Melanocyte of skin (primary cell): ENCODE results near the gene PALM3. TPM values are rescaled to one million over a fixed set of nuclear protein-coding genes. Genes with fewer than 3 reads are reported as not detected.

Source experiments
- total RNA-seq, 2 donors: library from RNA; depleted of rRNA; stranded (reverse); fragments of >200 nt; gene quantifications; 2 replicates each; pipeline ENCODE4 v1.2.3, GENCODE V29; 2012

The PALM3 gene, protein sequence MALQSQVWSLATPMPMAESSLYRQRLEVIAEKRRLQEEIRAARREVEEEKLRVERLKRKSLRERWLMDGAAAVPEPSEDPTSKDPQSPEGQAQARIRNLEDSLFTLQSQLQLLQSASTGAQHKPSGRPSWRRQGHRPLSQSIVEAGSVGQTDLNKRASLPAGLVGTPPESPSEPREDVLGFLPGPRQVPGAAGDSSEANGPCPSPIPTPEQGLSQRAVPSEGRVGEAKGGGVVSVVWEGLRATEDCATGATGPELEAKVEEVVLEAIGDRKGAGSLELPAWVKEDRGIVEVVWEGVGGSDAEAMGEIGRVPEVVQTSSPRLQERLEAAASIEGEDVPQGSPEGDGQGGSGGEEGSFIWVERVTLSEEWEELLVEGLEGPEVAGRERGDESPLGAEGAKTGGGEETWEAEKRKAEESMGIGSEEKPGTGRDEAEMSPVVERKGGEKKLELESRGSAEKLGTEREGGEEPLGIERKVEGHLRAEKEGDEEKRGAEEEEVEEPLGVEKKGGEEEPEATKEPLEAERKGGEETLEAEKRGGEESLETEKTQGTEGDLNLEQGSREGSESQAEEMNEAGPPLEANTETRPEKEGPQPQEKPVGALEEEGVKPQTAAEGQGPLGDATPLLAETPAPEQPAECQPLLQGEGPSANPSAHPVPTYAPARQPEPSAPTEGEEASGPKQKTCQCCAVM
- under 1 TPM; under 0.01 to 0.33 TPM for total RNA-seq

DNA sequence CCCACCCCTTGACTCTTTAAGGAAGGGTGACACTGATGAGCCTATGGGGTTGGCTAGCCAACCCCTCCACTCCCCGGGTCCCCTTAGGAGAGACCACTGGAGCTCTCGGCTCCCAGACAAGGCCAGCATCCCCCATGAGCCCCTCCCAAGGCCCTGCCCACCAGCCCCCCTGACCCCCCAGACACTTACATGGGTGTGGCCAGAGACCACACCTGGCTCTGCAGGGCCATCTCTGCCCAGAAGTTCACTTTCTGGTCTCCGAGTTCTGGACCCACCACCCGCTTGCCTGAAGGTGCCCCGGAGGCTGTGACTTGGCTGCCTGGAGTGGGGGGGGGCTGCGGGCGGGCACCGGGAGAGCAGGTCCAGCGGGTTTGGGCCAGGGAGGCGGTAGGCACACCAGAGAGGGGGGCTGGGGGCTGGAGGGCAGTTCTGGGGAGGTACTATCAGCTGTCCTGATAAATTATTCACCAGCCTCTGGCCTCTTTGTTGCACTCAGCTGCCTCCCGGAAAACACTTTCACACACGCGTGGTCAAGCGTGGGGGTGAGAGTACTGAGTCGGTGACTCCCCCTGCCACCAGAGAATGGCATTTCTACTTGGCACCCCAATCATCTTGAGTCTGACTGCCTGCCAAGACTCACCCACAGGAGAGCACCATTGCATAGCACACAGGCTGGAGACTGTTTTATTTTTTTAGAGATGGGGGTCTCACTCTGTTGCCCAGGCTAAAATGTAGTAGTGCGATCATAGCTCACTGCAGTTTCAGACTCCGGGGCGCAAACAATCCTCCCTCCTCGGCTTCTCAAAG lies at the start of gene PALM3:
Gene PALM3 (minus strand): TSS at position 326 of the 807 bp plus-strand sequence. CDS start 96 bp downstream, at position 230.

DNA sequence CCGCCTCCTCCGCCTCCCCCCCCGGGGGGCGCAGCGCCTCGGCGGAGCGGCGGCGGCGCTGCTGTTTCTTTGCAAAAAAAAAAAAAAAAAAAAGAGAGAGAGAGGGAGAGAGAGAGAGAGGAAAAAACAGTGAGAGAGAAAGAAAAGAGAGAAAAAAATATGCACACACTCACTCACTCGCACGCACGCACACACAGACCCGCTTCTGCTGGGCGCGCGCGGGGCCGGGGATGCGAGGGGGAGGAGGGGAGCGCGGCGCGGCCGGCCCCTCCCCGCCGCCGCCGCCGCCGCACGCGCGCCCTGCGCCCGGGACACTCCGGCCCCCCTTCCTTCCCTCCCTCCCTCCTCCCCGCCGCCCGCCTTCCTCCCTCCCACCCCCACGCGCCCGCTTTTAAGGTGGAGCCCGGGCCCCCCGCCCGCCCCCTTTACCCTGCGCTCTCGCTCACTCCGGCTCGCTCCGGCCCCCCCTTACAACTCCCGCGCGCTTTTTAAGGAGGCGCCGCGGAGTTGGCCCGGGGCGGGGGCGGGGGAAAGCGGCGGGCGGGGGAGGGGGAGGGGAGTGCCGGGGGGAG lies 28.7 kb upstream of the PALM3 start, which contains the start of gene SAMD1:
Gene SAMD1 (minus strand): TSS at position 243 of the 572 bp plus-strand sequence.

DNA sequence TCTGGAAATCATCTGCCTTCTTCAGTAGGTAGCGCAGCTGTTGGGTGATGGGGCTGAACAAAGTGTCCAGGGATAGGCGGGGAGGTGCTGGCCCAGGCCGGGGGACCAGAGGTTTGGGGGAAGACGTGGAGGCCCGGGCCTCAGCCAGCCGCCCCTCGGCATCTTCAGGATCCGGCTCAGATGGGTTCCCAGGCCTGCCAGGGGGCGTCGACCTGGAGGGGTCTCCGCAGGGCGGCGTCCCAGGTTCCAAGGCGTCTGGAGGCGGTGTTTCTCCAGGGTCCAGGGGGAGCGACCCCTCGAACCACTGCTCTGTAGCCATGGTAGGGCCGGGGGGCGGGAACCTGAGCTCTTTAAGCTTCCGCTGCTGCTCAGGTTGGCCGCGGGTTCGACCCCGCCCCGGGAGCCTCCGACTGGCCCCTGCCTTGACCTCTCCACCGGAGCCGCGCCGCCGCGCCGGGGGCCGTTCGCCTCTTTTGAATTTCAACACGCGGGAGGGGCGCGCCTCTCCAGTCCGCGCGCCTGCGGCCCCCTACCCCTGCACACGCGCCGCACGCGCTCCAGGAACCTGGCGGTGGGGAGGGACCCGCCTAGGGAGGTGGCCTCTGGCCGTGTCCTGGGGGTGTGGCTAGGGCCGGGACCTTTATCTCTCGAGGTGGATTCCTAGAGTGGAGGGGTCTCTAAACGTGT lies 23.6 kb upstream of the PALM3 start, which contains the start of gene C19orf67:
Gene C19orf67 (minus strand): TSS at position 475 of the 687 bp plus-strand sequence. CDS start 156 bp downstream, at position 319.

DNA sequence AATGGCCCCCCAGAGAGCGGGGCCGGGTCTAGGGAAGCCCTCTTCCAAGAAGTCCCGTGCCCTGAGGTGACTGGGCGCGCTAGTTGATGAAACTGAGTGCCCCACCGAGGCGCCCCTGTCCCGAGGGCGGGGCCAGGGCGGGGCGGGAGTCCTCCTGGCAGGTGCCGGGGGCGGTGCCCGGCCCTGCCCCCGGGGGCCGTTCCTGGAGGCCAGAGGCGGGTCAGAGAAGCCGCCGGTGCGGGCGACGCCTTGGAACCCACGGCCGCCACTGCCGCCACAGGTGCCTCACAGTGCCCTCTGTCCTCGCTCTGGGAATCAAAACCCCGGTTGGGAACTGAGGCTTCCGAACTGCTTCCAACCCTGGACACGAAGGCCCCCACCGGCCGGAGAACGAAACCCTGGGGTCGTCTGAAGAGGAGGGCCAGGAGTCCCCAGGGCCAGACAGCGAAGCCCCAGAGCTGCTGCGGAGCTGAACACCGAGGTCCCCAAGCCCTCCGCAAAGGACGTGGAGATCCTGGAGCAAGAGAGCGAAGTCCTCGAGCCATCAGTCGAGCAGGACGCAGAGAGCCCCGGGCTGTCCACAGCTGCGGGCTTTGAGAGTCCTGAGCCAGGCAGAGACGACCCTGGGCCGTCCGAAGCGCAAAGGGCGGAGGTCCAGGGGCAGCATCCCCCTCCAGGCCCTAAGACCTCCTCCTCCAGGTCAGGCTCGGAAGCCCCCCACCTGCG lies 10.8 kb upstream of the PALM3 start, which contains the start of gene MISP3:
Gene MISP3 (plus strand): TSS at position 252 of the 726 bp plus-strand sequence. CDS start 524 bp downstream, outside the sequence.

DNA sequence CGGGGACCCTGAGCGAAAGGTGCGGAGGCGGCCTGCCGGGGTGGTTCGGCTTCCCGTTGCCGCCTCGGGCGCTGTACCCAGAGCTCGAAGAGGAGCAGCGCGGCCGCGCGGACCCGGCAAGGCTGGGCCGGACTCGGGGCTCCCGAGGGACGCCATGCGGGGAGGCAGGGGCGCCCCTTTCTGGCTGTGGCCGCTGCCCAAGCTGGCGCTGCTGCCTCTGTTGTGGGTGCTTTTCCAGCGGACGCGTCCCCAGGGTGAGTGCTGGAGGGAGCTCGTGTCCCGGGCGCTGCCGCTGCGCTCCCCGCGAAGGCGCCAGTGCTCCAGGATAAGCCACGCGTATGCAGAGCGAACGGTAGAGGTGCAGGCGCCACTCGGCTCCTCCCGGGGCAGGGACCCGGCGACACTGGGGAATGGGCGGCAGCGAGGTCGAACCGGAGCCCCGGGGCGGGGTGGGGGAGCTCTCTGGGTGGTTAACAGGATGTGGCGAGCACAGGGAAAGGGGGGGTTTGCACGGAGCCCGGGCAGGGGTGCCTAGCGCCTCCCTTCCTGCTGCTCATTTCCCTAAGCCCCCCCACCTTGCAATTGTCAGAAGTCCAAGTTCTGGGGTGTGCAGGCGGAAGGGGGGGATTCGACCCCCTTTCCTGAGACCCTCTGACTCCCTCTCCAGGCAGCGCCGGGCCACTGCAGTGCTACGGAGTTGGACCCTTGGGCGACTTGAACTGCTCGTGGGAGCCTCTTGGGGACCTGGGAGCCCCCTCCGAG lies 30.0 kb downstream of the PALM3 start, which contains the start of gene IL27RA:
Gene IL27RA (plus strand): TSS at position 44 of the 762 bp plus-strand sequence. CDS start 111 bp downstream, at position 155.

DNA sequence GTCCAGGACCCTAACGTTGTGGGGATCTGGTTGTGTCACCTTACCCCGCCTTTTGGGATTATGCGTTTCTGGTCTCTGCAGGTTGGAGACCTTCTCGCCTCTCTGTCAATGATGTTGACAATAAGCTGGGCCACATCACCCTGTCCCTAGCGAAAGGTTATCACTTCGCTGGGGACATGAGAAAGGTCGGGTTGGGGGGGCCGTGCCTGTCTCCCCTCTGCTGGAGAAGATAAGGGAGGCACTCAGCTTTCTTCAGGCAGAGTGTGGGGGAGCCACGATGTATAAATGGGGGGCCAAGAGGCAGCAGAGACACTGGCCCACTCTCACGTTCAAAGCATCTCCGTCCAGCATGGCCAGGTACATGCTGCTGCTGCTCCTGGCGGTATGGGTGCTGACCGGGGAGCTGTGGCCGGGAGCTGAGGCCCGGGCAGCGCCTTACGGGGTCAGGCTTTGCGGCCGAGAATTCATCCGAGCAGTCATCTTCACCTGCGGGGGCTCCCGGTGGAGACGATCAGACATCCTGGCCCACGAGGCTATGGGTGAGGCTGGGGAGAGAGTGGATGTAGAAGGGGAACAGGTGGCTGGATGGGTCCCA lies 33.9 kb downstream of the PALM3 start, which contains the start of gene RLN3:
Gene RLN3 (plus strand): TSS at position 293 of the 595 bp plus-strand sequence. CDS start 57 bp downstream, at position 350.

DNA sequence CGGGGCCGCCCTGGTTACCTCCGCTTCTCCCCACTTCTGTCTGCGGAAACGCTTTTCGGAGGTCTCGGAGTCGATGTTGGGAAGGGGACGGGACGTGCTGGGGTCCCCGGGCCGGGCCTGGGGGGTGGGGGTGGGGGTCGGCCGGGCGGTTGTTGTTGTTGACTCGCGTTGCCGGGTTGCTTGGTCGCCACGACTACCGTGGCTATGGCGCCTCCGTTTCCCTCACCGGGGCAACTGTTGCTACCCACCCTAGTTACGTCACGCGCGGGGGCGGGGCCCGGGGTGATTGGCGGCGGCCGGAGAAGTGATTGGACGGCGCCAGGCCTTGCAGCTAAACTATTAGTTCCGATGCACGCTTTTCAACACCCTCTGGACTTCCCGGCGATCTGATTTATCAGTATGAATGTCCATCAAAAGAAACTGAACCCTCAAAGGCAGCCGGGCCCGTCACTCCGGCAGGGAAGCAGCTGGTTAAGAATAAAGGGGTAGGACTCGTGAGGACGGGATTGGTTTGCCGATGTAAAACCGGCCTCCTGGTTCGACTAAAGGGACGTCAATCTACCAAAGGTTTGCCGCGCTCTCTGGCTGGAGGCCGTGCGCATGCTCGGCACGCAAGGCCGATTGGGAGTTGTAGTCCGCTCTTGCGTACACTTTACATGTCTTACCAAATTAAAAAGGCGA lies 55.7 kb downstream of the PALM3 start, which contains the start of gene RFX1:
Gene RFX1 (minus strand): TSS at position 236 of the 681 bp plus-strand sequence. CDS start 12,477 bp downstream, outside the sequence.

Other genes starting within 250 kb of the PALM3 start
- not detected for gene NANOS3, start 184.9 kb downstream of the PALM3 start, total RNA-seq
- gene BRME1, start 156.0 kb downstream of the PALM3 start, total RNA-seq = 1 to 10 TPM in 1 of 2 donors, under 1 TPM in 1; 1.00 to 1.4 TPM
- gene CC2D1A, start 155.9 kb downstream of the PALM3 start, total RNA-seq = 10 to 100 TPM; 14.3 to 19.3 TPM
- gene PODNL1, start 123.7 kb downstream of the PALM3 start, total RNA-seq = under 1 TPM; under 0.01 to 0.33 TPM
- gene DCAF15, start 109.6 kb downstream of the PALM3 start, total RNA-seq = 10 to 100 TPM; 12.4 to 16.3 TPM
- gene RFX1, start 55.8 kb downstream of the PALM3 start, total RNA-seq = 1 to 10 TPM; 2.4 to 3.0 TPM
- not detected for gene RLN3, start 33.9 kb downstream of the PALM3 start, total RNA-seq
- gene IL27RA, start 30.3 kb downstream of the PALM3 start, total RNA-seq = 1 to 10 TPM; 4.7 to 4.8 TPM
- gene MISP3, start 10.7 kb upstream of the PALM3 start, total RNA-seq = under 1 TPM in 1 of 2 donors, not detected in 1; 0.69 TPM
- gene C19orf67, start 23.7 kb upstream of the PALM3 start, total RNA-seq = not detected
- 10 to 100 TPM in 1 of 2 donors, 1 to 10 TPM in 1; 7.6 to 16.3 TPM for gene SAMD1, start 28.7 kb upstream of the PALM3 start, total RNA-seq
- 10 to 100 TPM; 41.6 to 54.0 TPM for gene PRKACA, start 55.7 kb upstream of the PALM3 start, total RNA-seq
- 10 to 100 TPM; 12.4 to 33.0 TPM for gene ASF1B, start 74.5 kb upstream of the PALM3 start, total RNA-seq
- gene ADGRL1, start 144.1 kb upstream of the PALM3 start, total RNA-seq = 1 to 10 TPM; 2.7 to 5.2 TPM